Measurements from ENCODE around the gene FAM241A.

Gene FAM241A

GRCh38 chr4:112189754-112190153, 44.5 kb downstream of the FAM241A start:
- TF ChIP-seq CTCF (conservative IDR thresholded peaks at IDR 0.05; ENCODE audit: low read depth, low read length), result no peak
- no peaks in the 10 kb centered on the region for H3K36me3 ChIP-seq (ENCODE audit: insufficient read depth)
- no peak overlapping the region for H3K4me3 ChIP-seq (IDR thresholded peaks at IDR 0.05; ENCODE audit: insufficient read depth, low read depth, low read length)
- H2AFZ ChIP-seq (ENCODE audit: low read depth), result no peak overlapping the region
- H3K27me3 ChIP-seq (ENCODE audit: insufficient read depth, low read depth), result no peaks in the 10 kb centered on the region
- no peaks in the 10 kb centered on the region for H3K79me2 ChIP-seq (ENCODE audit: insufficient read depth, low read depth)
- H3K27ac ChIP-seq, result no peak overlapping the region
- H3K4me2 ChIP-seq, result no peak overlapping the region
- no peak overlapping the region for H3K9ac ChIP-seq
- H4K20me1 ChIP-seq (ENCODE audit: insufficient read depth), result no peaks in the 10 kb centered on the region; the same call in 1 of the 2 replicates
- H3K4me1 ChIP-seq (ENCODE audit: low read depth, poor library complexity, severe bottlenecking), result peaks cover 10% of the 10 kb centered on the region

GRCh38 chr4:112190684-112191083, 45.4 kb downstream of the FAM241A start:
- H3K27ac ChIP-seq, result no peak overlapping the region
- peaks cover 10% of the 10 kb centered on the region for H3K4me1 ChIP-seq (ENCODE audit: low read depth, poor library complexity, severe bottlenecking)
- TF ChIP-seq CTCF (conservative IDR thresholded peaks at IDR 0.05; ENCODE audit: low read depth, low read length), result no peak
- H3K4me2 ChIP-seq, result no peak overlapping the region
- H3K9ac ChIP-seq, result no peak overlapping the region
- no peak overlapping the region for H2AFZ ChIP-seq (ENCODE audit: low read depth)
- H3K4me3 ChIP-seq (IDR thresholded peaks at IDR 0.05; ENCODE audit: insufficient read depth, low read depth, low read length), result no peak overlapping the region
- H4K20me1 ChIP-seq (ENCODE audit: insufficient read depth), result no peaks in the 10 kb centered on the region; the same call in 1 of the 2 replicates
- no peaks in the 10 kb centered on the region for H3K79me2 ChIP-seq (ENCODE audit: insufficient read depth, low read depth)
- H3K36me3 ChIP-seq (ENCODE audit: insufficient read depth), result no peaks in the 10 kb centered on the region
- no peaks in the 10 kb centered on the region for H3K27me3 ChIP-seq (ENCODE audit: insufficient read depth, low read depth)

- no peak for TF ChIP-seq CTCF (conservative IDR thresholded peaks at IDR 0.05; ENCODE audit: low read depth, low read length)
- H3K4me1 ChIP-seq (ENCODE audit: low read depth, poor library complexity, severe bottlenecking), result peaks cover 17% of the 10 kb centered on the region
- no peaks in the 10 kb centered on the region for H4K20me1 ChIP-seq (ENCODE audit: insufficient read depth)
- H3K4me3 ChIP-seq (IDR thresholded peaks at IDR 0.05; ENCODE audit: insufficient read depth, low read depth, low read length), result no peak overlapping the region
- H2AFZ ChIP-seq (ENCODE audit: low read depth), result no peak overlapping the region
- H3K79me2 ChIP-seq (ENCODE audit: insufficient read depth, low read depth), result no peaks in the 10 kb centered on the region
- no peaks in the 10 kb centered on the region for H3K36me3 ChIP-seq (ENCODE audit: insufficient read depth)
- no peaks in the 10 kb centered on the region for H3K27me3 ChIP-seq (ENCODE audit: insufficient read depth, low read depth)
- no peak overlapping the region for H3K9ac ChIP-seq
- no peak overlapping the region for H3K4me2 ChIP-seq
- H3K27ac ChIP-seq, result no peak overlapping the region
These were observed 51.2 kb downstream of the FAM241A start for GRCh38 chr4:112196461-112196860.

- no peaks in the 10 kb centered on the region for H3K79me2 ChIP-seq (ENCODE audit: insufficient read depth, low read depth)
- no peak overlapping the region; the same call in 1 of the 2 replicates for H3K4me2 ChIP-seq
- H3K4me1 ChIP-seq (ENCODE audit: low read depth, poor library complexity, severe bottlenecking), result peaks cover 17% of the 10 kb centered on the region
- H3K36me3 ChIP-seq (ENCODE audit: insufficient read depth), result no peaks in the 10 kb centered on the region
- no peak overlapping the region for H3K9ac ChIP-seq
- H3K27me3 ChIP-seq (ENCODE audit: insufficient read depth, low read depth), result no peaks in the 10 kb centered on the region
- H2AFZ ChIP-seq (ENCODE audit: low read depth), result no peak overlapping the region
- H4K20me1 ChIP-seq (ENCODE audit: insufficient read depth), result no peaks in the 10 kb centered on the region
- no peak for TF ChIP-seq CTCF (conservative IDR thresholded peaks at IDR 0.05; ENCODE audit: low read depth, low read length)
- no peak overlapping the region for H3K27ac ChIP-seq
- H3K4me3 ChIP-seq (IDR thresholded peaks at IDR 0.05; ENCODE audit: insufficient read depth, low read depth, low read length), result no peak overlapping the region
These were observed 53.8 kb downstream of the FAM241A start for GRCh38 chr4:112199041-112199440.

All from KMS-11 (cell line).